T-helper 1 cell treated with Interleukin-12 subunit alpha and Interleukin-12 subunit beta and Interleukin-4 antibody, amounts not matched to agents 30 μg/mL and 1 μg/mL, for 36 hours (primary cell): Measurements from ENCODE around the gene CEP152.
"Not testable (repeated sequence)": the region's sequence is repeated elsewhere in the genome, so short reads cannot be mapped to it uniquely, and the experiment has no call there.

Experiments used
- H3K27ac Mint-ChIP-seq: one replicate; pipeline ENCODE4 v1.8.0; 2021; ENCODE audit warnings: mild to moderate bottlenecking, mixed read lengths
- H3K27me3 Mint-ChIP-seq: one replicate; pipeline ENCODE4 v1.8.0; 2021; ENCODE audit warnings: low read depth, mixed read lengths
- H3K36me3 Mint-ChIP-seq: one replicate; pipeline ENCODE4 v1.8.0; 2021; ENCODE audit warnings: low read depth, mixed read lengths
- H3K4me1 Mint-ChIP-seq: one replicate; pipeline ENCODE4 v1.8.0; 2021; ENCODE audit warnings: low read depth, mixed read lengths
- H3K4me3 Mint-ChIP-seq: one replicate; pipeline ENCODE4 v1.8.0; 2021; ENCODE audit warnings: mild to moderate bottlenecking, moderate library complexity, mixed read lengths
- H3K9me3 Mint-ChIP-seq: one replicate; pipeline ENCODE4 v1.8.0; 2021; ENCODE audit warnings: mixed read lengths

Gene CEP152

GRCh38 chr15:48796521-48796920 lies 14.3 kb downstream of the CEP152 start:
- Mint-ChIP-seq H3K9me3 (no peaks in the 10 kb centered on the region), H3K27me3 (no peaks in the 10 kb centered on the region), H3K4me3 (no peak overlapping the region), H3K36me3 (peaks cover 21% of the 10 kb centered on the region), H3K27ac (no peak overlapping the region), H3K4me1 (peaks cover 25% of the 10 kb centered on the region)

- Mint-ChIP-seq H3K27me3 (no peaks in the 10 kb centered on the region), H3K4me1 (peaks cover 21% of the 10 kb centered on the region), H3K36me3 (peaks cover 21% of the 10 kb centered on the region), H3K9me3 (no peaks in the 10 kb centered on the region), H3K4me3 (no peak overlapping the region), H3K27ac (no peak overlapping the region)
Measured at GRCh38 chr15:48795901-48796300, 15.0 kb downstream of the CEP152 start.

- H3K27me3 Mint-ChIP-seq = no peaks in the 10 kb centered on the region
- H3K36me3 Mint-ChIP-seq = peaks cover 23% of the 10 kb centered on the region
- H3K4me3 Mint-ChIP-seq = peak overlapping the region; percentile 46
- peaks cover 22% of the 10 kb centered on the region for H3K4me1 Mint-ChIP-seq
- peak overlapping the region; percentile 83 for H3K27ac Mint-ChIP-seq
- H3K9me3 Mint-ChIP-seq = no peaks in the 10 kb centered on the region
Measured at GRCh38 chr15:48794697-48795134, 16.2 kb downstream of the CEP152 start.

GRCh38 chr15:48792408-48792807 lies 18.5 kb downstream of the CEP152 start:
- H3K9me3 Mint-ChIP-seq = no peaks in the 10 kb centered on the region
- H3K27me3 Mint-ChIP-seq = no peaks in the 10 kb centered on the region
- peaks cover 32% of the 10 kb centered on the region for H3K36me3 Mint-ChIP-seq

GRCh38 chr15:48790466-48791115 lies 20.3 kb downstream of the CEP152 start:
- not testable (repeated sequence) for H3K9me3 Mint-ChIP-seq, H3K4me3 Mint-ChIP-seq, H3K27ac Mint-ChIP-seq, H3K27me3 Mint-ChIP-seq, H3K4me1 Mint-ChIP-seq
- H3K36me3 Mint-ChIP-seq = peaks cover 34% of the 10 kb centered on the region

More at GRCh38 chr15:48792408-48792807, 18.5 kb downstream of the CEP152 start:
- no peak overlapping the region for H3K4me3 Mint-ChIP-seq
- H3K4me1 Mint-ChIP-seq = peaks cover 15% of the 10 kb centered on the region
- H3K27ac Mint-ChIP-seq = no peak overlapping the region

DNA sequence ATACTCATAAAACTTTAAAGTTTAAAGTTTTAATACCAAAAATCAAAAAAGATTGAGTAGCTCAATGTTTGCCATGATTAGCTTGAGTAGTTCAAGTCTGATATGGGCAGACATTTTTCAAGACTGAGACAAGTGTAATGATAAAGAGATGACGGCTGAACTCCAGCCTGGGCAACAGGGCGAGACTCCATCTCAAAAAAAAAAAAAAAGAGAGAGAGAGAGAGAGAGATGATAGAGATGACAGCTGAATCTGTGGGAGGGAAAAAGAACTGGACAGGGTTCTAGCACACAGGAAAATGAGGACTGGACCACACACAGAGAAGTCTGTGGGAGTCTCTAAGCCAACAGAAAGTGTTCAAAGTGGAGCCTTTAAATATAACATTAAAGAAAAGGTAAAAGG lies 25.2 kb downstream of the CEP152 start:
- peaks cover under 1% of the 10 kb centered on the region for H3K4me1 Mint-ChIP-seq
- H3K36me3 Mint-ChIP-seq = peaks cover 33% of the 10 kb centered on the region
- H3K9me3 Mint-ChIP-seq = no peaks in the 10 kb centered on the region
- H3K27me3 Mint-ChIP-seq = no peaks in the 10 kb centered on the region
- H3K27ac Mint-ChIP-seq = no peak overlapping the region
- H3K4me3 Mint-ChIP-seq = no peak overlapping the region

DNA sequence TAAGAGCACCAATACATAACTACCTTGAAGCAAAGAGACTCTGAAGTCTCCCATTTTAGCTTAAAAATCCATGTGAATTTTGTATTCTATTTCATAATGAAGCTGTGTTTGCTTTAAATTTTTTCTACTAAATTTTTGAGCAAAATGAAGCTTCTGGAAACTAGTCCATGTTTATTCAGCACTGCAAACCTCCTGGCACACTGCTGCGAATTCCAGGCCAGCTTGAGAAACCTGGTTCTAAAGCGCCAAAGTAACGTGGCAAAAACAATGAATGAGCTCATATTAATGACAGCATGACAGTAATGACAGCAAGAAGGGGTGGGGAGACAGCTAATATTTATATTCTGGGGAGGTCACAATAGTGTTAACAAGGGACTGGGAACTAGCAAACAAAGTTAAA lies 25.7 kb downstream of the CEP152 start:
- no peaks in the 10 kb centered on the region for H3K4me1 Mint-ChIP-seq
- no peak overlapping the region for H3K27ac Mint-ChIP-seq
- H3K36me3 Mint-ChIP-seq = peaks cover 38% of the 10 kb centered on the region
- no peaks in the 10 kb centered on the region for H3K27me3 Mint-ChIP-seq
- H3K9me3 Mint-ChIP-seq = no peaks in the 10 kb centered on the region
- H3K4me3 Mint-ChIP-seq = no peak overlapping the region

GRCh38 chr15:48784756-48785155 lies 26.1 kb downstream of the CEP152 start:
- Mint-ChIP-seq H3K36me3 (peaks cover 40% of the 10 kb centered on the region), H3K4me1 (no peaks in the 10 kb centered on the region), H3K27me3 (no peaks in the 10 kb centered on the region), H3K4me3 (no peak overlapping the region), H3K27ac (no peak overlapping the region), H3K9me3 (no peaks in the 10 kb centered on the region)

- H3K27ac Mint-ChIP-seq = no peak overlapping the region
- no peaks in the 10 kb centered on the region for H3K9me3 Mint-ChIP-seq
- H3K4me1 Mint-ChIP-seq = no peaks in the 10 kb centered on the region
- peaks cover 35% of the 10 kb centered on the region for H3K36me3 Mint-ChIP-seq
- no peak overlapping the region for H3K4me3 Mint-ChIP-seq
- no peaks in the 10 kb centered on the region for H3K27me3 Mint-ChIP-seq
Measured at GRCh38 chr15:48782911-48783310, 28.0 kb downstream of the CEP152 start.

- no peaks in the 10 kb centered on the region for H3K27me3 Mint-ChIP-seq
- H3K36me3 Mint-ChIP-seq = peaks cover 33% of the 10 kb centered on the region
- no peaks in the 10 kb centered on the region for H3K4me1 Mint-ChIP-seq
- H3K9me3 Mint-ChIP-seq = no peaks in the 10 kb centered on the region
- H3K27ac Mint-ChIP-seq = no peak overlapping the region
- no peak overlapping the region for H3K4me3 Mint-ChIP-seq
Measured at GRCh38 chr15:48781481-48782081, 29.3 kb downstream of the CEP152 start.

- peaks cover 31% of the 10 kb centered on the region for H3K36me3 Mint-ChIP-seq
- H3K9me3 Mint-ChIP-seq = no peaks in the 10 kb centered on the region
- H3K27ac Mint-ChIP-seq = no peak overlapping the region
- no peaks in the 10 kb centered on the region for H3K4me1 Mint-ChIP-seq
- H3K27me3 Mint-ChIP-seq = no peaks in the 10 kb centered on the region
- H3K4me3 Mint-ChIP-seq = no peak overlapping the region
Measured at GRCh38 chr15:48781017-48781416, 29.9 kb downstream of the CEP152 start.

- H3K4me3 Mint-ChIP-seq = no peak overlapping the region
- H3K9me3 Mint-ChIP-seq = no peaks in the 10 kb centered on the region
- peaks cover 5% of the 10 kb centered on the region for H3K4me1 Mint-ChIP-seq
- H3K36me3 Mint-ChIP-seq = peaks cover 37% of the 10 kb centered on the region
- H3K27me3 Mint-ChIP-seq = no peaks in the 10 kb centered on the region
- no peak overlapping the region for H3K27ac Mint-ChIP-seq
Measured at GRCh38 chr15:48778331-48778730, 32.5 kb downstream of the CEP152 start.

DNA sequence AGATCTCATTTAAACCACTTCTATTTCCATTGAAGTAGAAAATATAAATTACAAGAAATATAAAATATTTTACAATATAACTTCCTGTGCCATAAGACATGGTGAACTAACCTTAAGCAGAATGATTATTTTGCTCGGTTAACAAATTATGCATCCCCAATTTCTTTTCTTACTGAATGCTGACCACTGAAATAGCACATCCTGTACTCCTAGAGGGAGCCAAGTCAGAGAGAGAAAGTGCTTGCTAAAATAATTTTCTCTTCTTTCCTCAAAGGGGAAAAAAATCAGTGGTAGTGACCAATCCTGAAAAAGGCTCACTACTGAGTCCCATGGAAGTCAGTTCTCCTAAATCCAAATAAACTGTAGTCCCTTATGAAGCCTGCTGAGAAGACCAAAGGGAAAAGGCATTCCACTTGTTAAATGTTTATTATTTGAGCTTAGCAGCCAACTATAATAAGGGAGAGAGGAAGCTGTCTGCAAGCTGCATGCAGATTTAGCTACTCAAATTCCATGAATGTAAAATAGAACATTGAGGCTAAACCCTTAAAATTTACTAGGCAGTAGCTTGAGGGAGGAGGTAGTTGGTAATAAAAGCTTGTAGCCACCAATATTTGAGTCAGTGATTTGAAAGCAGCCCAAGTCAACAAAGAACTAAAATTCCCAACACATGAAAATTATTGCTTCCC lies 33.1 kb downstream of the CEP152 start:
- H3K9me3 Mint-ChIP-seq = no peaks in the 10 kb centered on the region
- H3K36me3 Mint-ChIP-seq = peaks cover 40% of the 10 kb centered on the region
- H3K4me3 Mint-ChIP-seq = no peak overlapping the region

DNA sequence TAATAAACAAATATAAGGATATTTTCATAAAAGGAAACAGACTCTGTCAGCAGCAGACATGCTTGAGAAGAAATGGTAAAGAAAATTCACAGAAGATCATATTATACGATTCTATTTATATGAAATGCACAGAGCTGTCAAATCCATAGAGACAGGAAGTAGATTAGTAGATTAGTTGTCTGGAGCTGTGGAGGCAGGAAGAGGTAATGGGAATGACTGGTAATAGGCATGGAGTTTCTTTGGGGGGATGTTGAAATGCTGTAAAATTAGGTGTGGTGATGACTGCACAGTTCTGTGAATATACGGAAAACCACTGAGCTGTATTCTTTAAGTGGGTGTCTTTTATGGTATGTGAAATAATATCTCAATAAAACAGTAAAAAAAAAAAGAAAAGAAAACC lies 35.3 kb downstream of the CEP152 start:
- Mint-ChIP-seq H3K27me3 (no peaks in the 10 kb centered on the region), H3K36me3 (peaks cover 34% of the 10 kb centered on the region), H3K4me1 (peaks cover 5% of the 10 kb centered on the region), H3K27ac (no peak overlapping the region), H3K4me3 (no peak overlapping the region), H3K9me3 (no peaks in the 10 kb centered on the region)

More for the DNA sequence above, 33.1 kb downstream of the CEP152 start:
- no peak overlapping the region for H3K27ac Mint-ChIP-seq
- no peaks in the 10 kb centered on the region for H3K27me3 Mint-ChIP-seq
- peaks cover 5% of the 10 kb centered on the region for H3K4me1 Mint-ChIP-seq

- Mint-ChIP-seq H3K36me3 (peaks cover 35% of the 10 kb centered on the region), H3K27ac (no peak overlapping the region), H3K9me3 (no peaks in the 10 kb centered on the region), H3K4me3 (no peak overlapping the region), H3K4me1 (peaks cover 5% of the 10 kb centered on the region), H3K27me3 (no peaks in the 10 kb centered on the region)
Measured at GRCh38 chr15:48774484-48774883, 36.4 kb downstream of the CEP152 start.
